OCI-LY7 (cell line): ENCODE results near the gene HMCES. TPM values are rescaled to one million over a fixed set of nuclear protein-coding genes. Genes with fewer than 3 reads are reported as not detected.

Source experiments
- BruUV-seq: library from RNA; stranded (reverse); fragments of 400-500 nt; replicated peaks from 2 replicates; lab custom pipeline; 2021; lab: Mats Ljungman, UMichigan
- CTCF ChIA-PET: fragments of 300-600 bp; sonication (Branson Sonifier 250); formaldehyde crosslinking; loops from one replicate; lab custom pipeline; 2022; ENCODE audit warnings: antibody characterized with exemption; ENCODE audit not compliant: unreplicated experiment; lab: Charles Lee
- POLR2A ChIA-PET: fragments of 300-600 bp; sonication (Branson Sonifier 250); formaldehyde crosslinking; loops from one replicate; lab custom pipeline; 2022; ENCODE audit warnings: antibody characterized with exemption; lab: Charles Lee
- DNase-seq: peaks from one replicate; pipeline ENCODE4 v3.0.0-alpha.2; 2015; ENCODE audit warnings: low spot score
- H2AFZ ChIP-seq: fragments of 200-600 bp; sonication (generic), shearing (Covaris generic); 2 replicates; pipeline ENCODE4 v1.6.1; 2014; ENCODE audit warnings: mild to moderate bottlenecking, antibody characterized with exemption, low read length, moderate library complexity
- H3K27ac ChIP-seq: fragments of 200-600 bp; sonication (generic); 2 replicates; pipeline ENCODE4 v1.5.1; 2014; ENCODE audit warnings: mixed run types, low read depth, mild to moderate bottlenecking, moderate library complexity, low read length, inconsistent platforms; ENCODE audit not compliant: poor library complexity, severe bottlenecking
- H3K36me3 ChIP-seq: fragments of 200-600 bp; sonication (generic); 2 replicates; pipeline ENCODE4 v1.6.1; 2014; ENCODE audit warnings: mild to moderate bottlenecking, antibody characterized with exemption, low read length, moderate library complexity, mixed read lengths; ENCODE audit not compliant: insufficient read depth
- H3K4me1 ChIP-seq: fragments of 200-600 bp; sonication (generic); 2 replicates; pipeline ENCODE4 v1.5.1; 2014; ENCODE audit warnings: mild to moderate bottlenecking, low read length; ENCODE audit not compliant: insufficient read depth, poor library complexity, severe bottlenecking
- H3K4me2 ChIP-seq: fragments of 200-600 bp; sonication (generic); 2 replicates; pipeline ENCODE4 v1.6.1; 2014; ENCODE audit warnings: mild to moderate bottlenecking, low read length
- H3K4me3 ChIP-seq: fragments of 200-600 bp; sonication (generic); 2 replicates; pipeline ENCODE4 v1.5.1; 2014; ENCODE audit warnings: mild to moderate bottlenecking, low read depth, low read length; ENCODE audit not compliant: poor library complexity, severe bottlenecking
- H3K79me2 ChIP-seq: fragments of 200-600 bp; sonication (generic); 2 replicates; pipeline ENCODE4 v1.6.1; 2016; ENCODE audit warnings: low read depth, mild to moderate bottlenecking, low read length, moderate library complexity, mixed read lengths; ENCODE audit not compliant: insufficient read depth
- H3K9me2 ChIP-seq: fragments of 200-600 bp; sonication (generic); 2 replicates; pipeline ENCODE4 v1.6.1; 2016; ENCODE audit warnings: mild to moderate bottlenecking, low read length, mixed read lengths; ENCODE audit not compliant: insufficient read depth
- H3K9me3 ChIP-seq: fragments of 200-600 bp; sonication (generic); 2 replicates; pipeline ENCODE4 v1.6.1; 2014; ENCODE audit warnings: mild to moderate bottlenecking, mixed run types, low read length, mixed read lengths
- H4K20me1 ChIP-seq: fragments of 200-600 bp; sonication (generic); 2 replicates; pipeline ENCODE4 v1.6.1; 2014; ENCODE audit warnings: mild to moderate bottlenecking, antibody characterized with exemption, low read length, moderate library complexity, mixed read lengths; ENCODE audit not compliant: insufficient read depth
- CTCF ChIP-seq: fragments of 200-600 bp; sonication (generic); conservative IDR thresholded peaks from 2 replicates; pipeline ENCODE4 v1.5.1; 2014; ENCODE audit warnings: mild to moderate bottlenecking, antibody characterized with exemption, low read length, moderate library complexity, mixed read lengths
- EZH2phosphoT487 ChIP-seq: fragments of 200-600 bp; sonication (generic); IDR thresholded peaks from 2 replicates; pipeline ENCODE4 v1.6.1; 2018; ENCODE audit warnings: low read depth, borderline replicate concordance, mild to moderate bottlenecking, mixed run types, antibody characterized with exemption, low read length, moderate library complexity, mixed read lengths
- intact Hi-C: fragments of 100-400 bp; cut with micrococcal nuclease; formaldehyde crosslinking; loops from one replicate; pipeline ENCODE4 v1.10.0; 2022; ENCODE audit not compliant: unreplicated experiment
- total RNA-seq, 2 experiments: library from RNA; depleted of rRNA in 1 of 2; stranded (reverse); fragments of >200 nt in 1 of 2; shearing (Covaris generic) in 1 of 2; gene quantifications; 2 replicates each; pipeline ENCODE4 v1.2.3, GENCODE V29; 2014 to 2022

HMCES gene
- total RNA-seq, 2 experiments from 2014 or later = 90.6 to 287 TPM

DNA sequence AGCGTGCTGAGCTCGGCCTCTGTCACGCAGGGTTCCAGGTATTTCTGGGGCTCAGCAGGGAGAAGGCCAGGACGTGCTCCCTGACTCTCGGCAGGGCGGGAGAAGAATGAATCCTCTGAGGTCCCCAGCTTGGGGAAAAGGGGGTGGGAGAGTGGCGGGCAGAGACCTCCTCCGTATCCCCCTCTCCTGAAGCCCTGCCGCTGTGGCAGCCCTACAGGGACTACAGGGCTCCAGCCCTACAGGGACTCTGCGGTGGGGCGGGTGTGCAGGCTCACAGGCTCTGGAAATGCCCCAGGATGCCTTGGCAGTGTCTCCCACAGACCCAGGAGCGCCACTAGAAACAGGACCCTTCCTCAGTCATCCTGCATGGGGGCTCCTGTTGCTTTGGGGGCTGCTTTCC lies 46.2 kb downstream of the HMCES start:
- H3K9me2 ChIP-seq = no peaks in the 10 kb centered on the region
- H2AFZ ChIP-seq = no peak overlapping the region
- H3K36me3 ChIP-seq = no peaks in the 10 kb centered on the region
- no peak overlapping the region for H3K4me2 ChIP-seq
- no peak overlapping the region for H3K27ac ChIP-seq
- H4K20me1 ChIP-seq = no peaks in the 10 kb centered on the region
- H3K4me3 ChIP-seq = no peak overlapping the region
- TF ChIP-seq EZH2phosphoT487 (no peak), CTCF (no peak)
- no TSS peak for BruUV-seq
- ChIA-PET CTCF (no interaction called here), POLR2A (no interaction called here)
- intact Hi-C loops = loop anchor here (5.0 kb wide), 1 partner anchor 273 kb away; no protein-coding TSS in a partner anchor
- peaks cover 6% of the 10 kb centered on the region for H3K4me1 ChIP-seq
- no peak for DNase-seq
- no peaks in the 10 kb centered on the region for H3K9me3 ChIP-seq
- H3K79me2 ChIP-seq = no peaks in the 10 kb centered on the region

GRCh38 chr3:129325383-129325782 lies 46.7 kb downstream of the HMCES start:
- no peaks in the 10 kb centered on the region for H4K20me1 ChIP-seq
- no peak overlapping the region for H2AFZ ChIP-seq
- TF ChIP-seq CTCF = no peak
- no peak for TF ChIP-seq EZH2phosphoT487
- H3K4me1 ChIP-seq = peaks cover 10% of the 10 kb centered on the region
- H3K9me3 ChIP-seq = no peaks in the 10 kb centered on the region
- intact Hi-C loops = loop anchor here (5.0 kb wide), 1 partner anchor 273 kb away; no protein-coding TSS in a partner anchor
- H3K9me2 ChIP-seq = no peaks in the 10 kb centered on the region
- ChIA-PET POLR2A (no interaction called here), CTCF (no interaction called here)
- no peaks in the 10 kb centered on the region for H3K36me3 ChIP-seq
- H3K27ac ChIP-seq = no peak overlapping the region
- no peak overlapping the region for H3K4me2 ChIP-seq
- DNase-seq = no peak
- H3K79me2 ChIP-seq = no peaks in the 10 kb centered on the region
- no TSS peak for BruUV-seq
- H3K4me3 ChIP-seq = no peak overlapping the region

DNA sequence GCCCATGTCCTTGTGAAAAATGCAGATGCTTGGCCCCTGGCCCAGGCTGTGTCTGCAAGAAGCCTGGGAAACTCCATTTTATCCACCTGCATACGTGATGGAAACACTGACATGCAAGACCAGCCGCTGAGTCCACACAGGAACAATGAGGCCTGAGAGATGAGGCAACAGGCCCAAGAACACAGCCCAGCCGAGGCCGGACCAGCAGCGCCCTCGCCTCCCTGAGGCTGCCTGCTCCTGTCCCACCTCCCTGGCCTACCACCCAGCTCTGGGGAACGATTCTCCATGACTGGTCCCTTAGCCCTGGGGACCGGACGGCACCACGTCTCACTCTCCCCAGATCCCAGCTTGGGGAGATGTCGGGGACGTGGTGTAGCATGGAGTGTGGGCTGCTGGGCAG lies 47.5 kb downstream of the HMCES start:
- Histone ChIP-seq H3K36me3 (no peaks in the 10 kb centered on the region), H4K20me1 (no peaks in the 10 kb centered on the region), H3K27ac (no peak overlapping the region), H3K4me2 (no peak overlapping the region), H3K4me1 (peaks cover 16% of the 10 kb centered on the region), H3K9me3 (no peaks in the 10 kb centered on the region), H3K9me2 (no peaks in the 10 kb centered on the region), H3K4me3 (no peak overlapping the region), H2AFZ (no peak overlapping the region), H3K79me2 (no peaks in the 10 kb centered on the region)
- ChIA-PET CTCF (interaction anchor here (0.7 kb wide), 1 partner anchor 8 kb away, joined by 3 read pairs; no protein-coding TSS in a partner anchor), POLR2A (no interaction called here)
- DNase-seq = no peak
- BruUV-seq = no TSS peak
- intact Hi-C loops = loop anchor here (5.0 kb wide), 1 partner anchor 274 kb away; no protein-coding TSS in a partner anchor
- no peak for TF ChIP-seq CTCF
- TF ChIP-seq EZH2phosphoT487 = no peak
